OCI-LY1 (cell line): ENCODE results near the gene R3HCC1L.

Experiments used
- H2AFZ ChIP-seq: fragments of 200-600 bp; sonication (generic), shearing (Covaris generic); 2 replicates; pipeline ENCODE4 v1.6.0; 2014; ENCODE audit warnings: antibody characterized with exemption, mild to moderate bottlenecking, low read length
- H3F3A ChIP-seq: fragments of 200-600 bp; sonication (generic), shearing (Covaris generic); 2 replicates; pipeline ENCODE4 v1.6.0; 2014; ENCODE audit warnings: mild to moderate bottlenecking, antibody characterized with exemption, low read length, moderate library complexity; ENCODE audit not compliant: insufficient read depth
- H3K27ac ChIP-seq: fragments of 200-600 bp; sonication (generic); 2 replicates; pipeline ENCODE4 v1.5.1; 2014; ENCODE audit warnings: low read length, mixed run types, mild to moderate bottlenecking, low read depth; ENCODE audit not compliant: poor library complexity, severe bottlenecking
- H3K27me3 ChIP-seq: fragments of 200-600 bp; sonication (generic); 2 replicates; pipeline ENCODE4 v1.6.0; 2014; ENCODE audit warnings: antibody characterized with exemption, mild to moderate bottlenecking, low read length, moderate library complexity; ENCODE audit not compliant: insufficient read depth
- H3K36me3 ChIP-seq: fragments of 200-600 bp; sonication (generic); 2 replicates; pipeline ENCODE4 v1.6.1; 2014; ENCODE audit warnings: mild to moderate bottlenecking, antibody characterized with exemption, low read length, moderate library complexity, mixed read lengths; ENCODE audit not compliant: insufficient read depth
- H3K4me1 ChIP-seq: fragments of 200-600 bp; sonication (generic); 2 replicates; pipeline ENCODE4 v1.5.1; 2014; ENCODE audit warnings: mild to moderate bottlenecking, low read length, moderate library complexity; ENCODE audit not compliant: insufficient read depth, severe bottlenecking
- H3K4me2 ChIP-seq: fragments of 200-600 bp; sonication (generic), shearing (Covaris generic); 2 replicates; pipeline ENCODE4 v1.6.1; 2014; ENCODE audit warnings: low read length
- H3K4me3 ChIP-seq: fragments of 200-600 bp; sonication (generic); 2 replicates; pipeline ENCODE4 v1.5.1; 2014; ENCODE audit warnings: low read length, low read depth, mild to moderate bottlenecking, mixed read lengths; ENCODE audit not compliant: poor library complexity, severe bottlenecking
- H3K79me2 ChIP-seq: fragments of 200-600 bp; shearing (Covaris generic); 2 replicates; pipeline ENCODE4 v1.6.1; 2016; ENCODE audit warnings: mixed run types, low read length, mixed read lengths; ENCODE audit not compliant: insufficient read depth
- H3K9ac ChIP-seq: fragments of 200-600 bp; sonication (generic), shearing (Covaris generic); 2 replicates; pipeline ENCODE4 v1.6.1; 2014; ENCODE audit warnings: mild to moderate bottlenecking, low read length, mixed read lengths
- H3K9me2 ChIP-seq: fragments of 200-600 bp; sonication (generic), shearing (Covaris generic); 2 replicates; pipeline ENCODE4 v1.6.1; 2014; ENCODE audit warnings: low read depth, mild to moderate bottlenecking, low read length, mixed read lengths
- H3K9me3 ChIP-seq: fragments of 200-600 bp; shearing (Covaris generic); 2 replicates; pipeline ENCODE4 v1.6.1; 2014; ENCODE audit warnings: low read length, mixed read lengths
- H4K20me1 ChIP-seq: fragments of 200-600 bp; sonication (generic), shearing (Covaris generic); 2 replicates; pipeline ENCODE4 v1.6.0; 2016; ENCODE audit warnings: mild to moderate bottlenecking, low read length; ENCODE audit not compliant: insufficient read depth
- CTCF ChIP-seq: fragments of 200-600 bp; sonication (generic), shearing (Covaris generic); IDR thresholded peaks from 2 replicates; pipeline ENCODE4 v1.5.1; 2017; ENCODE audit warnings: mild to moderate bottlenecking, antibody characterized with exemption, low read length, moderate library complexity, mixed read lengths
- EZH2 ChIP-seq: fragments of 200-600 bp; sonication (generic), shearing (Covaris generic); IDR thresholded peaks from 2 replicates; pipeline ENCODE4 v1.8.0; 2017; ENCODE audit warnings: borderline replicate concordance, mixed run types, mild to moderate bottlenecking, antibody characterized with exemption, low read length, moderate library complexity, mixed read lengths

R3HCC1L gene

GRCh38 chr10:98231417-98231816 lies 97.0 kb downstream of the R3HCC1L start:
- TF ChIP-seq CTCF (no peak), EZH2 (no peak)
- no peaks in the 10 kb centered on the region for H3K9me3 ChIP-seq
- H4K20me1 ChIP-seq = no peaks in the 10 kb centered on the region
- H3K9ac ChIP-seq = no peak overlapping the region
- H3K9me2 ChIP-seq = no peaks in the 10 kb centered on the region
- no peak overlapping the region for H2AFZ ChIP-seq
- H3K4me1 ChIP-seq = no peaks in the 10 kb centered on the region
- no peak overlapping the region for H3K27ac ChIP-seq
- peaks cover 33% of the 10 kb centered on the region for H3K36me3 ChIP-seq
- H3K4me3 ChIP-seq = no peak overlapping the region
- H3K4me2 ChIP-seq = no peak overlapping the region
- H3K79me2 ChIP-seq = no peaks in the 10 kb centered on the region
- H3K27me3 ChIP-seq = no peaks in the 10 kb centered on the region
- no peaks in the 10 kb centered on the region for H3F3A ChIP-seq

DNA sequence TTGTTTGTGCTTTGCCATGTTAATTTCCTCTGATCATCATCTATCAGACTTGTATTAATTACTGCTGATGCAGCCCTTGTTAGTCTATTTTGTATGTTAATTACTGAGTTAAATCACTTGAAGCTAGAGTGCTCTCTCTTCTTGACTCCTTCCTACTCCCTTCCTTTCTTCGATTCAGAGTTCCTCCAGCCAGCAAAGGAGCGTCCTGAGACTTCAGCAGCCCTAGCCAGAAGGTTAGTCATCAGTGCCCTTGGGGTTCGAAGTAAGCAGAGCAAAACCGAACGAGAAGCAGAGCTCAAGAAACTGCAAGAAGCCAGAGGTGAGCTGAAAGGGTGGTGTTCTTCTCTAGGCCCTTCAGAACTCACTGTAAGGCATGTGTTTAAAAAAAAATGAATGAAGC lies 101.4 kb downstream of the R3HCC1L start:
- H3K27ac ChIP-seq = no peak overlapping the region
- peaks cover 45% of the 10 kb centered on the region for H3K36me3 ChIP-seq
- no peaks in the 10 kb centered on the region for H3K27me3 ChIP-seq
- H3K79me2 ChIP-seq = no peaks in the 10 kb centered on the region
- no peak overlapping the region for H3K4me3 ChIP-seq
- H3K4me1 ChIP-seq = no peaks in the 10 kb centered on the region
- no peaks in the 10 kb centered on the region for H3F3A ChIP-seq
- H3K9me2 ChIP-seq = no peaks in the 10 kb centered on the region
- no peak for TF ChIP-seq CTCF
- no peak for TF ChIP-seq EZH2
- H3K4me2 ChIP-seq = no peak overlapping the region
- H3K9me3 ChIP-seq = no peaks in the 10 kb centered on the region
- H2AFZ ChIP-seq = no peak overlapping the region
- no peak overlapping the region for H3K9ac ChIP-seq
- H4K20me1 ChIP-seq = no peaks in the 10 kb centered on the region

DNA sequence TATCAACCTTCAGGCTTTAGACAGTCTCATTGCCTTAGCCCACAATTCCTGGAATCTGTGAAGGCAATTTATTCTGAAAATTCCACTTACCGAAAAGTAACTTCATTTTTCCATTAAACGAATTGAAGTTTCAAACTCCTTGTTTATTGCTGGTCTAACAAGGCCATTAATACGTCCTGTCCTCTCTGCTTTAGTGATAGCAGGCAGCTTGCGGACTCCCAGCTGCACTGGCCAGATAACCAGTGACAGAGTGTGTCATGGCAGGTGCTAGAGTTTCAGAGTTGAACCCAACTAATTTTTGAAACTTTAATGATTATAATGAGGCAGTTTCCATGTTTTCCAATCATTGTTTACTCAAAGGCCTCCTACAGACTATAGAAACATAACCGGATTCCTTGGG lies 102.4 kb downstream of the R3HCC1L start:
- no peaks in the 10 kb centered on the region for H3K9me2 ChIP-seq
- no peak overlapping the region for H3K4me3 ChIP-seq
- no peaks in the 10 kb centered on the region for H3K27me3 ChIP-seq
- H3K27ac ChIP-seq = no peak overlapping the region
- no peaks in the 10 kb centered on the region for H3K4me1 ChIP-seq
- no peak overlapping the region for H3K9ac ChIP-seq
- TF ChIP-seq EZH2 = no peak
- no peak for TF ChIP-seq CTCF
- H2AFZ ChIP-seq = no peak overlapping the region
- H3K79me2 ChIP-seq = no peaks in the 10 kb centered on the region
- H3K4me2 ChIP-seq = no peak overlapping the region
- no peaks in the 10 kb centered on the region for H3F3A ChIP-seq
- H3K36me3 ChIP-seq = peaks cover 41% of the 10 kb centered on the region
- H4K20me1 ChIP-seq = no peaks in the 10 kb centered on the region
- no peaks in the 10 kb centered on the region for H3K9me3 ChIP-seq
